Measurements from ENCODE around the gene FAM83D. TPM values are rescaled to one million over a fixed set of nuclear protein-coding genes. Genes with fewer than 3 reads are reported as not detected.

FAM83D gene
- total and polyA plus RNA-seq, 2 experiments from 2014 or later = 33.3 to 91.3 TPM

DNA sequence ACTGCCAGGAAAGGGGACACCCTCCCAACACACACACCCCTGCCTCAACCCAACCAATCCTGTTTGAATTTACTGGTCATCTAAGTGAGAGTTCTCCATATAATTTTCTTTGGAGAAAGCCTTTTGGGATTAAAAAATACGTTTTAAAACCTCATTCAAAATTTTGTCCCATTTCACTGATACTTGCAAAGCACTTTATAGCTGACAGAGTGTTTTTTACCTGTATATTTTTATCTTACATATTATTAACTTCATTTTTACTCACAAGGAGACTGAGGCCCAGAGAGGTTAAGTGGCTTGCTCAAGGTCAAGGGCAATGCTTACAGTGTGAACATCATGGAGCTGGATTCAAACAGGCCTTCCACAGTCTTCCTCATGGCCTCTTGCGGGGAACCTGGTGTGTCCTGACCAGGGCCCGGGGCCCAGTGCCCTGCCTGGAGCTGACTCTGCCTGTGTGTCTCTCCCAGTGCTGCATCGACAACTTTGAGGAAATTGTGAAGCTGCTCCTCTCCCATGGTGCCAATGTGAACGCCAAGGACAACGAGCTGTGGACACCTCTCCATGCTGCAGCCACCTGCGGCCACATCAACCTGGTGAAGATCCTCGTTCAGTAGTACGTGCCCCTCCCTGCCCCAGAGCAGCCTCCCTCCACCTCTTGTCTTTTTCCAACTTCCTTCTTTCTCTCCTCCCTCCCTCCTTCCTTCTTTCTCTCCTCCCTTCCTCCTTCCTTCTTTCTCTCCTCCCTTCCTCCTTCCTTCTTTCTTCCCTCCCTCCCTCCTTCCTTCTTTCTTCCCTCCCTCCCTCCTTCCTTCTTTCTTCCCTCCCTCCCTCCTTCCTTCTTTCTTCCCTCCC, 30.9 kb upstream of the FAM83D start (continued):
- TF ChIP-seq ZNF331 (CRISPR knock-in tag; IDR thresholded peaks at IDR 0.05; ENCODE audit: low read depth) = no peak
- TF ChIP-seq, protein P1, sequence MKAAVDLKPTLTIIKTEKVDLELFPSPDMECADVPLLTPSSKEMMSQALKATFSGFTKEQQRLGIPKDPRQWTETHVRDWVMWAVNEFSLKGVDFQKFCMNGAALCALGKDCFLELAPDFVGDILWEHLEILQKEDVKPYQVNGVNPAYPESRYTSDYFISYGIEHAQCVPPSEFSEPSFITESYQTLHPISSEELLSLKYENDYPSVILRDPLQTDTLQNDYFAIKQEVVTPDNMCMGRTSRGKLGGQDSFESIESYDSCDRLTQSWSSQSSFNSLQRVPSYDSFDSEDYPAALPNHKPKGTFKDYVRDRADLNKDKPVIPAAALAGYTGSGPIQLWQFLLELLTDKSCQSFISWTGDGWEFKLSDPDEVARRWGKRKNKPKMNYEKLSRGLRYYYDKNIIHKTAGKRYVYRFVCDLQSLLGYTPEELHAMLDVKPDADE (IDR thresholded peaks at IDR 0.05) = no peak
- no peak for TF ChIP-seq EZH2phosphoT487 (IDR thresholded peaks at IDR 0.05; ENCODE audit: unreplicated experiment)
- TF ChIP-seq, protein P2, sequence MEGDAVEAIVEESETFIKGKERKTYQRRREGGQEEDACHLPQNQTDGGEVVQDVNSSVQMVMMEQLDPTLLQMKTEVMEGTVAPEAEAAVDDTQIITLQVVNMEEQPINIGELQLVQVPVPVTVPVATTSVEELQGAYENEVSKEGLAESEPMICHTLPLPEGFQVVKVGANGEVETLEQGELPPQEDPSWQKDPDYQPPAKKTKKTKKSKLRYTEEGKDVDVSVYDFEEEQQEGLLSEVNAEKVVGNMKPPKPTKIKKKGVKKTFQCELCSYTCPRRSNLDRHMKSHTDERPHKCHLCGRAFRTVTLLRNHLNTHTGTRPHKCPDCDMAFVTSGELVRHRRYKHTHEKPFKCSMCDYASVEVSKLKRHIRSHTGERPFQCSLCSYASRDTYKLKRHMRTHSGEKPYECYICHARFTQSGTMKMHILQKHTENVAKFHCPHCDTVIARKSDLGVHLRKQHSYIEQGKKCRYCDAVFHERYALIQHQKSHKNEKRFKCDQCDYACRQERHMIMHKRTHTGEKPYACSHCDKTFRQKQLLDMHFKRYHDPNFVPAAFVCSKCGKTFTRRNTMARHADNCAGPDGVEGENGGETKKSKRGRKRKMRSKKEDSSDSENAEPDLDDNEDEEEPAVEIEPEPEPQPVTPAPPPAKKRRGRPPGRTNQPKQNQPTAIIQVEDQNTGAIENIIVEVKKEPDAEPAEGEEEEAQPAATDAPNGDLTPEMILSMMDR (conservative IDR thresholded peaks at IDR 0.05; ENCODE audit: low read depth in 2 of 2) = no peak
- TF ChIP-seq, protein P3, sequence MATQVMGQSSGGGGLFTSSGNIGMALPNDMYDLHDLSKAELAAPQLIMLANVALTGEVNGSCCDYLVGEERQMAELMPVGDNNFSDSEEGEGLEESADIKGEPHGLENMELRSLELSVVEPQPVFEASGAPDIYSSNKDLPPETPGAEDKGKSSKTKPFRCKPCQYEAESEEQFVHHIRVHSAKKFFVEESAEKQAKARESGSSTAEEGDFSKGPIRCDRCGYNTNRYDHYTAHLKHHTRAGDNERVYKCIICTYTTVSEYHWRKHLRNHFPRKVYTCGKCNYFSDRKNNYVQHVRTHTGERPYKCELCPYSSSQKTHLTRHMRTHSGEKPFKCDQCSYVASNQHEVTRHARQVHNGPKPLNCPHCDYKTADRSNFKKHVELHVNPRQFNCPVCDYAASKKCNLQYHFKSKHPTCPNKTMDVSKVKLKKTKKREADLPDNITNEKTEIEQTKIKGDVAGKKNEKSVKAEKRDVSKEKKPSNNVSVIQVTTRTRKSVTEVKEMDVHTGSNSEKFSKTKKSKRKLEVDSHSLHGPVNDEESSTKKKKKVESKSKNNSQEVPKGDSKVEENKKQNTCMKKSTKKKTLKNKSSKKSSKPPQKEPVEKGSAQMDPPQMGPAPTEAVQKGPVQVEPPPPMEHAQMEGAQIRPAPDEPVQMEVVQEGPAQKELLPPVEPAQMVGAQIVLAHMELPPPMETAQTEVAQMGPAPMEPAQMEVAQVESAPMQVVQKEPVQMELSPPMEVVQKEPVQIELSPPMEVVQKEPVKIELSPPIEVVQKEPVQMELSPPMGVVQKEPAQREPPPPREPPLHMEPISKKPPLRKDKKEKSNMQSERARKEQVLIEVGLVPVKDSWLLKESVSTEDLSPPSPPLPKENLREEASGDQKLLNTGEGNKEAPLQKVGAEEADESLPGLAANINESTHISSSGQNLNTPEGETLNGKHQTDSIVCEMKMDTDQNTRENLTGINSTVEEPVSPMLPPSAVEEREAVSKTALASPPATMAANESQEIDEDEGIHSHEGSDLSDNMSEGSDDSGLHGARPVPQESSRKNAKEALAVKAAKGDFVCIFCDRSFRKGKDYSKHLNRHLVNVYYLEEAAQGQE (IDR thresholded peaks at IDR 0.05; ENCODE audit: unreplicated experiment) = no peak
- no peak for TF ChIP-seq JUNB (IDR thresholded peaks at IDR 0.05; ENCODE audit: unreplicated experiment)

DNA sequence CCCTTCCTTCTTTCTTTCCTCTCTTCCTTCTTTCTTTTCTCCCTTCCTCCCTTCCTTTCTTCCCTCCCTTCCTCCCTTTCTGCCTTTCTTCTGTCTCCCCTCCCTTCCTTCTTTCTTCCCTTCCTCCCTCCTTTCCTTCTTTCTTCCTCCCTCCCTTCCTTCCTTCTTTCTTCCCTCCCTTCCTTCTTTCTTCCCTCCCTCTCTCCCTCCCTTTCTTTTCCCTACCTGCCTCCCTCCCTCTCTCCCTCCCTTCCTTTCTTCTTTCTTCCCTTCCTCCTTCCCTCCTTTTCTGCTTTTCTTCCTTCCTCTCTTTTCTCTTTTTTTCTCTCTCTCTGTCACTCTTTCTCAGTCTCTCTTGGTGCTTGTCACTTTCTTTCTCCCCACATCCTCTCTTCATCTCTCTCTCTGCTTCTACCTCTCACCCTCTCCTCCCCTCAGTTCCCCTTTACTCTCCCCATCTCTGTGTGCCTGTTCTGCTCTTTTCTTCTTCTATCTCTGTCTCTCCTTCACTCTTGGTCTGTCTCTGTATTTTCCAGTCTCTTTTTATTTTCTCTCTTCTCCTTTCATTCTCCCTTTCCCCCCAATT, 30.1 kb upstream of the FAM83D start:
- H3K9me3 Mint-ChIP-seq = no peaks in the 10 kb centered on the region
- Histone ChIP-seq H3K36me3 (ENCODE audit: insufficient read depth) (no peaks in the 10 kb centered on the region), H3K79me2 (replicated peaks; ENCODE audit: insufficient read depth) (no peaks in the 10 kb centered on the region), H3K9me2 (ENCODE audit: insufficient read depth) (no peaks in the 10 kb centered on the region), H3K27me3 (ENCODE audit: insufficient read depth) (no peaks in the 10 kb centered on the region), H2AFZ (no peak overlapping the region), H3K4me2 (no peak overlapping the region), H3K27ac (ENCODE audit: low read depth) (no peak overlapping the region), H3F3A (replicated peaks; ENCODE audit: low read depth) (no peaks in the 10 kb centered on the region), H4K20me1 (replicated peaks; ENCODE audit: insufficient read depth) (no peaks in the 10 kb centered on the region; the same call in 1 of the 2 replicates), H3K4me3 (no peak overlapping the region), H3K4me1 (ENCODE audit: insufficient read depth) (peaks cover 5% of the 10 kb centered on the region)
- H3K27me3 Mint-ChIP-seq (ENCODE audit: insufficient read depth, low read depth, poor library complexity) = peaks cover 7% of the 10 kb centered on the region
- no peak overlapping the region for H3K4me3 Mint-ChIP-seq
- H3K36me3 Mint-ChIP-seq (ENCODE audit: low read depth) = no peaks in the 10 kb centered on the region; the same call in 2 of the 3 replicates
- H3K27ac Mint-ChIP-seq = no peak overlapping the region
- DNase-seq (ENCODE audit: low spot score) (no peak), ATAC-seq (no peak)
- peaks cover 14% of the 10 kb centered on the region for H3K4me1 Mint-ChIP-seq
- no peak for TF ChIP-seq EZH2 (IDR thresholded peaks at IDR 0.05; ENCODE audit: low read depth, unreplicated experiment)
- TF ChIP-seq, protein P3 (IDR thresholded peaks at IDR 0.05; ENCODE audit: unreplicated experiment) = no peak
- no peak for TF ChIP-seq EZH2phosphoT487 (IDR thresholded peaks at IDR 0.05; ENCODE audit: unreplicated experiment)
- no peak for TF ChIP-seq CREB1 (CRISPR knock-in tag; IDR thresholded peaks at IDR 0.05; ENCODE audit: low read depth)
- TF ChIP-seq ZNF331 (CRISPR knock-in tag; IDR thresholded peaks at IDR 0.05; ENCODE audit: low read depth) = no peak
- TF ChIP-seq, protein P2 (conservative IDR thresholded peaks at IDR 0.05; ENCODE audit: low read depth in 2 of 2) = no peak

Measured in GM23338 (cell line).